SKM-1 treated with dmso at 0.1 percent for 144 hours (cell line): ENCODE measurements around the gene TUBD1.
"Not testable (repeated sequence)": the region's sequence is repeated elsewhere in the genome, so short reads cannot be mapped to it uniquely, and the experiment has no call there.

Source experiments
- DNase-seq: peaks from one replicate; lab custom pipeline; 2025; ENCODE audit not compliant: unreplicated experiment; lab: John Stamatoyannopoulos, UW

The TUBD1 gene

GRCh38 chr17:59845595-59846393, 46.9 kb downstream of the TUBD1 start:
- no peak for DNase-seq

- DNase-seq, result no peak
Measured at GRCh38 chr17:59844884-59845594, 47.7 kb downstream of the TUBD1 start.

- DNase-seq, result no peak
Measured at GRCh38 chr17:59842901-59843652, 49.7 kb downstream of the TUBD1 start.

- not testable (repeated sequence) for DNase-seq
Measured at GRCh38 chr17:59841882-59842263, 50.9 kb downstream of the TUBD1 start.

GRCh38 chr17:59841091-59841881, 51.5 kb downstream of the TUBD1 start:
- not testable (repeated sequence) for DNase-seq

- DNase-seq, result no peak
Measured at GRCh38 chr17:59840329-59841090, 52.2 kb downstream of the TUBD1 start.

GRCh38 chr17:59839651-59840328, 53.0 kb downstream of the TUBD1 start:
- DNase-seq, result no peak

- DNase-seq, result no peak
Measured at GRCh38 chr17:59838052-59838916, 54.5 kb downstream of the TUBD1 start.

GRCh38 chr17:59837308-59838051, 55.3 kb downstream of the TUBD1 start:
- peak; percentile 49 for DNase-seq

GRCh38 chr17:59832883-59833379, 59.8 kb downstream of the TUBD1 start:
- DNase-seq, result no peak

- DNase-seq, result no peak
Measured at GRCh38 chr17:59830846-59831486, 61.8 kb downstream of the TUBD1 start.

- no peak for DNase-seq
Measured at GRCh38 chr17:59830007-59830630, 62.6 kb downstream of the TUBD1 start.

GRCh38 chr17:59829217-59830006, 63.3 kb downstream of the TUBD1 start:
- peak; percentile 13 for DNase-seq

GRCh38 chr17:59828819-59829216, 63.9 kb downstream of the TUBD1 start:
- not testable (repeated sequence) for DNase-seq

- no peak for DNase-seq
Measured at GRCh38 chr17:59828478-59828760, 64.3 kb downstream of the TUBD1 start.
